Measurements from ENCODE around the gene MND1.

DNA sequence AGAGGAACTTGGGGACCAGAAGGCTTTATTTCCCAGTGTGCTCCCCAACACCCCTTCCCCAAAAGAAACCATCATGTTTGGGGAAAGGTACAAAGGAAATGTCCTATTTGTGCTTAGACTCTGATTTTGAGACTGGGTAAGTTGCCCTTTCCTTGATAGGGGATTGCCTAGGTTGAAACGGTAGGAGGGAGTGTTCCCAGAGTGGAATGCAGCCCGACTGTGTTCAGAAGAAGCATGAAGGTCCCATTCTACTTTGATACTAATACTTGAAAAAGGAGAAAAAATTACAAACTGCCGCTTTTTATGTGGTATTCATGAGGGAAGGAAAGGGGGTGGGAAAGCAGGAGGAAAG is 89.2 kb downstream of the MND1 start:
- TF ChIP-seq, protein P1, sequence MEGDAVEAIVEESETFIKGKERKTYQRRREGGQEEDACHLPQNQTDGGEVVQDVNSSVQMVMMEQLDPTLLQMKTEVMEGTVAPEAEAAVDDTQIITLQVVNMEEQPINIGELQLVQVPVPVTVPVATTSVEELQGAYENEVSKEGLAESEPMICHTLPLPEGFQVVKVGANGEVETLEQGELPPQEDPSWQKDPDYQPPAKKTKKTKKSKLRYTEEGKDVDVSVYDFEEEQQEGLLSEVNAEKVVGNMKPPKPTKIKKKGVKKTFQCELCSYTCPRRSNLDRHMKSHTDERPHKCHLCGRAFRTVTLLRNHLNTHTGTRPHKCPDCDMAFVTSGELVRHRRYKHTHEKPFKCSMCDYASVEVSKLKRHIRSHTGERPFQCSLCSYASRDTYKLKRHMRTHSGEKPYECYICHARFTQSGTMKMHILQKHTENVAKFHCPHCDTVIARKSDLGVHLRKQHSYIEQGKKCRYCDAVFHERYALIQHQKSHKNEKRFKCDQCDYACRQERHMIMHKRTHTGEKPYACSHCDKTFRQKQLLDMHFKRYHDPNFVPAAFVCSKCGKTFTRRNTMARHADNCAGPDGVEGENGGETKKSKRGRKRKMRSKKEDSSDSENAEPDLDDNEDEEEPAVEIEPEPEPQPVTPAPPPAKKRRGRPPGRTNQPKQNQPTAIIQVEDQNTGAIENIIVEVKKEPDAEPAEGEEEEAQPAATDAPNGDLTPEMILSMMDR (IDR thresholded peaks at IDR 0.05; ENCODE audit: control extremely low read depth in 1 of 3, insufficient read depth in 1 of 3, low read depth in 1 of 3, low read length in 3 of 3): no peak
- no peak for TF ChIP-seq E2F6 (IDR thresholded peaks at IDR 0.05)

All from H1 (cell line).